GM19328 (cell line): ENCODE data around the gene STAC3.

Experiments
- ATAC-seq: cut with Tn5 transposase; IDR thresholded peaks from one replicate; pipeline ENCODE4 v1.9.1; 2021; ENCODE audit warnings: mild to moderate bottlenecking, moderate library complexity; ENCODE audit not compliant: unreplicated experiment

Gene STAC3

GRCh38 chr12:57255916-57256315 is 4.9 kb upstream of the STAC3 start:
- ATAC-seq = no peak

- ATAC-seq = no peak
These were observed 3.7 kb upstream of the STAC3 start for GRCh38 chr12:57254506-57255280.

GRCh38 chr12:57250541-57250940 is 446 bp downstream of the STAC3 start:
- ATAC-seq = no peak

GRCh38 chr12:57248934-57249742 is 1.8 kb downstream of the STAC3 start:
- no peak for ATAC-seq

GRCh38 chr12:57247041-57247440 is 3.9 kb downstream of the STAC3 start:
- no peak for ATAC-seq

GRCh38 chr12:57244312-57244696 is 6.7 kb downstream of the STAC3 start:
- ATAC-seq = no peak

GRCh38 chr12:57243521-57244311 is 7.3 kb downstream of the STAC3 start:
- no peak for ATAC-seq

- ATAC-seq = peak; percentile 41
These were observed 8.1 kb downstream of the STAC3 start for GRCh38 chr12:57242691-57243454.

GRCh38 chr12:57242329-57242690 is 8.7 kb downstream of the STAC3 start:
- no peak for ATAC-seq

GRCh38 chr12:57241402-57242310 is 9.3 kb downstream of the STAC3 start:
- ATAC-seq = no peak

- no peak for ATAC-seq
These were observed 10.0 kb downstream of the STAC3 start for GRCh38 chr12:57240926-57241401.

- no peak for ATAC-seq
These were observed 10.7 kb downstream of the STAC3 start for GRCh38 chr12:57240066-57240921.

GRCh38 chr12:57239587-57240065 is 11.4 kb downstream of the STAC3 start:
- no peak for ATAC-seq

- ATAC-seq = peak; percentile 43
These were observed 12.0 kb downstream of the STAC3 start for GRCh38 chr12:57238854-57239554.

GRCh38 chr12:57237932-57238853 is 12.8 kb downstream of the STAC3 start:
- ATAC-seq = no peak

GRCh38 chr12:57237596-57237931 is 13.4 kb downstream of the STAC3 start:
- ATAC-seq = no peak
